ENCODE data around the gene GPRASP2.
"Not testable (repeated sequence)": the region's sequence is repeated elsewhere in the genome, so short reads cannot be mapped to it uniquely, and the experiment has no call there.

GRCh38 chrX:102663820-102664219, 48.4 kb upstream of the GPRASP2 start:
- not testable (repeated sequence) for TF ChIP-seq CTCF, POLR2A (IDR thresholded peaks at IDR 0.05)

All from Peyer's patch (tissue), 4 donors.